ENCODE measurements around the gene NEK5. TPM values are rescaled to one million over a fixed set of nuclear protein-coding genes. Genes with fewer than 3 reads are reported as not detected.

NEK5 gene
- total RNA-seq, 2 donors from 2014 or later: 1.4 to 1.8 TPM

- WGBS, 2 experiments (ENCODE audit: insufficient coverage in 1 of 2, insufficient read length in 1 of 2): 96 to 98% methylated on average over 5 to 6 of the region's 6 CpGs
- H3K27ac ChIP-seq (ENCODE audit: low read depth, low read length): no peak overlapping the region
These were observed 31.2 kb upstream of the NEK5 start for GRCh38 chr13:52160053-52160452.

GRCh38 chr13:52159159-52159982, 30.5 kb upstream of the NEK5 start, which contains the start of gene NEK3:
TSS of gene NEK3 (minus strand) at chr13:52159597. CDS start at chr13:52156191, 3,406 bp downstream.
- H3K36me3 ChIP-seq (ENCODE audit: control insufficient read depth, insufficient read depth, low read length): peaks cover 7% of the 10 kb centered on the region
- Mint-ChIP-seq H3K27ac (peak within 1 kb of the TSS; percentile 85), H3K27me3 (ENCODE audit: insufficient read depth) (peaks cover 13% of the 10 kb centered on the region), H3K4me1 (peaks cover 51% of the 10 kb centered on the region), H3K36me3 (ENCODE audit: low read depth) (peaks cover 9% of the 10 kb centered on the region), H3K4me3 (peak within 1 kb of the TSS; percentile 84), H3K9me3 (peaks cover 5% of the 10 kb centered on the region)
- peak within 1 kb of the TSS; percentile 33 for H3K27ac ChIP-seq (ENCODE audit: low read depth, low read length)
- peak within 1 kb of the TSS; percentile 54 for H3K9ac ChIP-seq (ENCODE audit: extremely low read depth, low read length, poor library complexity, severe bottlenecking)
- H3K27me3 ChIP-seq (ENCODE audit: control insufficient read depth, insufficient read depth, low read length, poor library complexity, severe bottlenecking): no peaks in the 10 kb centered on the region
- peaks cover 3% of the 10 kb centered on the region for H3K4me1 ChIP-seq (ENCODE audit: control insufficient read depth, insufficient read depth, low read length)
- TF ChIP-seq CTCF (conservative IDR thresholded peaks at IDR 0.05): no peak
- peak; percentile 89 for DNase-seq
- peak within 1 kb of the TSS; percentile 89 for H3K4me3 ChIP-seq (ENCODE audit: low read length)
- WGBS, 2 experiments (ENCODE audit: insufficient coverage in 1 of 2, insufficient read length in 1 of 2): 6 to 10% methylated on average over 42 to 74 of the region's 74 CpGs
- H3K9me3 ChIP-seq (ENCODE audit: control insufficient read depth, low read length): no peaks in the 10 kb centered on the region

More at GRCh38 chr13:52160053-52160452, 31.2 kb upstream of the NEK5 start:
- Mint-ChIP-seq H3K9me3 (peaks cover 5% of the 10 kb centered on the region), H3K4me3 (peak overlapping the region; percentile 84), H3K27me3 (ENCODE audit: insufficient read depth) (peaks cover 13% of the 10 kb centered on the region), H3K36me3 (ENCODE audit: low read depth) (peaks cover 8% of the 10 kb centered on the region), H3K4me1 (peaks cover 51% of the 10 kb centered on the region), H3K27ac (peak overlapping the region; percentile 64)
- TF ChIP-seq CTCF (conservative IDR thresholded peaks at IDR 0.05): no peak
- H3K9ac ChIP-seq (ENCODE audit: extremely low read depth, low read length, poor library complexity, severe bottlenecking): no peak overlapping the region
- peaks cover 3% of the 10 kb centered on the region for H3K4me1 ChIP-seq (ENCODE audit: control insufficient read depth, insufficient read depth, low read length)
- no peak for DNase-seq
- H3K27me3 ChIP-seq (ENCODE audit: control insufficient read depth, insufficient read depth, low read length, poor library complexity, severe bottlenecking): no peaks in the 10 kb centered on the region
- peaks cover 4% of the 10 kb centered on the region for H3K36me3 ChIP-seq (ENCODE audit: control insufficient read depth, insufficient read depth, low read length)
- no peak overlapping the region for H3K4me3 ChIP-seq (ENCODE audit: low read length)
- no peaks in the 10 kb centered on the region for H3K9me3 ChIP-seq (ENCODE audit: control insufficient read depth, low read length)

GRCh38 chr13:52158629-52159158, 29.8 kb upstream of the NEK5 start:
- H3K27ac Mint-ChIP-seq: peak overlapping the region; percentile 85
- H3K36me3 ChIP-seq (ENCODE audit: control insufficient read depth, insufficient read depth, low read length): peaks cover 11% of the 10 kb centered on the region

More at GRCh38 chr13:52158629-52159158, 29.8 kb upstream of the NEK5 start:
- no peaks in the 10 kb centered on the region for H3K9me3 ChIP-seq (ENCODE audit: control insufficient read depth, low read length)
- WGBS, 2 experiments (ENCODE audit: insufficient coverage in 1 of 2, insufficient read length in 1 of 2): 24 to 46% methylated on average over 6 to 17 of the region's 17 CpGs
- H3K9me3 Mint-ChIP-seq: peaks cover 5% of the 10 kb centered on the region
- peak overlapping the region; percentile 84 for H3K4me3 Mint-ChIP-seq
- DNase-seq: no peak
- H3K27me3 Mint-ChIP-seq (ENCODE audit: insufficient read depth): peaks cover 13% of the 10 kb centered on the region
- H3K27me3 ChIP-seq (ENCODE audit: control insufficient read depth, insufficient read depth, low read length, poor library complexity, severe bottlenecking): no peaks in the 10 kb centered on the region
- H3K27ac ChIP-seq (ENCODE audit: low read depth, low read length): peak overlapping the region; percentile 33
- peaks cover 12% of the 10 kb centered on the region for H3K36me3 Mint-ChIP-seq (ENCODE audit: low read depth)
- H3K9ac ChIP-seq (ENCODE audit: extremely low read depth, low read length, poor library complexity, severe bottlenecking): peak overlapping the region; percentile 54
- peak overlapping the region; percentile 89 for H3K4me3 ChIP-seq (ENCODE audit: low read length)
- peaks cover 48% of the 10 kb centered on the region for H3K4me1 Mint-ChIP-seq
- H3K4me1 ChIP-seq (ENCODE audit: control insufficient read depth, insufficient read depth, low read length): peaks cover 3% of the 10 kb centered on the region
- no peak for TF ChIP-seq CTCF (conservative IDR thresholded peaks at IDR 0.05)
